GM12872 (cell line): ENCODE results near the gene CHST9.

Experiments
- CTCF ChIP-seq: IDR thresholded peaks from 3 replicates; pipeline ENCODE4 v1.5.1; 2011; ENCODE audit warnings: low read depth, mild to moderate bottlenecking, low read length, moderate library complexity; ENCODE audit not compliant: insufficient read depth

The CHST9 gene

GRCh38 chr18:27110319-27110718 lies 74.8 kb downstream of the CHST9 start:
- no peak for TF ChIP-seq CTCF

- no peak for TF ChIP-seq CTCF
These were observed 75.7 kb downstream of the CHST9 start for GRCh38 chr18:27109451-27109850.

- no peak for TF ChIP-seq CTCF
These were observed 76.3 kb downstream of the CHST9 start for GRCh38 chr18:27108842-27109241.

GRCh38 chr18:27104743-27105142 lies 80.4 kb downstream of the CHST9 start:
- TF ChIP-seq CTCF: no peak

GRCh38 chr18:27094621-27095020 lies 90.5 kb downstream of the CHST9 start:
- no peak for TF ChIP-seq CTCF

- TF ChIP-seq CTCF: no peak
These were observed 103.4 kb downstream of the CHST9 start for GRCh38 chr18:27081701-27082100.

- TF ChIP-seq CTCF: no peak
These were observed 109.3 kb downstream of the CHST9 start for GRCh38 chr18:27075828-27076227.

- no peak for TF ChIP-seq CTCF
These were observed 111.7 kb downstream of the CHST9 start for GRCh38 chr18:27073404-27073830.
